Measurements from ENCODE around the gene DLGAP1. TPM values are rescaled to one million over a fixed set of nuclear protein-coding genes. Genes with fewer than 3 reads are reported as not detected.

The DLGAP1 gene
- polyA plus RNA-seq, 4 donors = 0.22 to 0.47 TPM; not detected in 2

DNA sequence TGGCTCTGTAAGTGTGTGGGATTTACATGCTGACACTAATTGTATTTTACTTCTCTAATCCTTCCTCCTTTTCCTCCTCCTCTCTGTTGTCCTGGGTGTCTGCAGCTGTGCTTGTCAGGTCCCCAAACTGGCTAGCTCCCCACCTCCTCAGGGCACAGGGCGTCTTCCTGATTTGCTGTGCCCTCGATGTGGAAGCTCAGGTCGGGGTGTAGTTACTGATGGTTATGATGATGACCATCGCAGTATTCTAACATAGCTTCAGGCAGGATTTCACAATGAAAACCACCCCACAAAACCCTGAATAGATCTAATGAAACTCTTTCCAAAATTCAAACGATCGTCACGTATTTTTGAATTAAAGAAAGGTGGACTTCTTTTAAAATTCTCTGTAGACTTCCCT, 576.7 kb downstream of the DLGAP1 start:
- no peak for FAIRE-seq
- Histone ChIP-seq H3K4me1 (ENCODE audit: control insufficient read depth in 3 of 3, insufficient read depth in 2 of 3, low read depth in 1 of 3, low read length in 2 of 3) (no peaks in the 10 kb centered on the region), H3K9me3 (ENCODE audit: control insufficient read depth in 2 of 2, insufficient read depth in 1 of 2, low read depth in 1 of 2, low read length in 1 of 2) (no peaks in the 10 kb centered on the region), H3K27ac (ENCODE audit: low read depth in 1 of 3, low read length in 2 of 3) (no peak overlapping the region), H3K27me3 (ENCODE audit: control insufficient read depth in 3 of 3, insufficient read depth in 3 of 3, low read length in 3 of 3) (no peaks in the 10 kb centered on the region), H3K4me3 (ENCODE audit: low read depth in 1 of 3, low read length in 3 of 3) (no peak overlapping the region), H3K36me3 (ENCODE audit: control insufficient read depth in 3 of 3, insufficient read depth in 2 of 3, low read depth in 1 of 3, low read length in 3 of 3) (no peaks in the 10 kb centered on the region)
- WGBS, 3 donors = 83 to 89% (median 85%) methylated on average over 7 of the region's 7 CpGs
- DNase-seq = no peak

DNA sequence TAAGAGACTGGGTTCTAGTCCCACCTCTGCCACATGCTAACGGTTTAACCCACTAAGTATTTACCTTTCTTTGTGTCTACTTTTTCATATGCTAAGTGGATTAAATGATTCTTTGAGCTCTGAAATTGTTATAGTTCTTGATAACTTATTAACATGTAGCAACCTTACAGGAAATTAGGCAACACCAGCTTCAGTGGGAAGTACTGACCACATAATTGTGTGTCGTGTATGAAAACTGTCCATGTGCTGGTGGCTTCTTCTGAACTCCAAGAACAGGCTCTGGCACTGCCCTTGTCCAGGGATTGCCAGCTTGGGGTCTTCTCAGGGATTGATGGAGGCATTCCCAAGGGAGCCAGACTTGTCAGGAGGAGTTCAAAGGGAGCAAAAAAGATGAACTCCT, 577.4 kb downstream of the DLGAP1 start:
- no peak for FAIRE-seq
- DNase-seq = peak in 1 of 2 donors; percentile 30
- Histone ChIP-seq H3K27ac (ENCODE audit: low read depth in 1 of 3, low read length in 2 of 3) (no peak overlapping the region), H3K36me3 (ENCODE audit: control insufficient read depth in 3 of 3, insufficient read depth in 2 of 3, low read depth in 1 of 3, low read length in 3 of 3) (no peaks in the 10 kb centered on the region), H3K4me1 (ENCODE audit: control insufficient read depth in 3 of 3, insufficient read depth in 2 of 3, low read depth in 1 of 3, low read length in 2 of 3) (no peaks in the 10 kb centered on the region), H3K27me3 (ENCODE audit: control insufficient read depth in 3 of 3, insufficient read depth in 3 of 3, low read length in 3 of 3) (no peaks in the 10 kb centered on the region), H3K9me3 (ENCODE audit: control insufficient read depth in 2 of 2, insufficient read depth in 1 of 2, low read depth in 1 of 2, low read length in 1 of 2) (no peaks in the 10 kb centered on the region), H3K4me3 (ENCODE audit: low read depth in 1 of 3, low read length in 3 of 3) (no peak overlapping the region)
- 57 to 61% (median 58%) methylated on average over 2 of the region's 2 CpGs for WGBS, 3 donors

DNA sequence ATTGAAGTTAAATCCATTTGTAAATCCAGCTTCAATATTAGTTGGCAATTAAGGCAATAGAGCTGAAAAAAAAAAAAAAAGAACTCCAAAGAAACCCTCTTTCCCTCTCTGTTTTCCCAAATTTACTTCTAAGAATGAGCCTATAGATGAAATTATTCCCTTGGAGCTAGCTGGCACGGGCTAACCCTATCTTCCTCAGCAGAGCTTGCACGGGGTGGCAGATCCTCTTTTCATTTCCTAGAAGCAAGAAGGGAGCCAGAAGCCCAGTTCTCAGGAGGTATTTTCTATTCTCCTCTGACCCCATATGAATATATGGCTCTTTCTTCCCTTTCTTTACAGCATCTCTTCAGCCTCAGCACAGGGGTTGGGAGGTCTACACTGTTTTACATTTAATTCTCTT, 579.1 kb downstream of the DLGAP1 start:
- DNase-seq = no peak
- Histone ChIP-seq H3K36me3 (ENCODE audit: control insufficient read depth in 3 of 3, insufficient read depth in 2 of 3, low read depth in 1 of 3, low read length in 3 of 3) (no peaks in the 10 kb centered on the region), H3K27me3 (ENCODE audit: control insufficient read depth in 3 of 3, insufficient read depth in 3 of 3, low read length in 3 of 3) (no peaks in the 10 kb centered on the region), H3K27ac (ENCODE audit: low read depth in 1 of 3, low read length in 2 of 3) (no peak overlapping the region), H3K9me3 (ENCODE audit: control insufficient read depth in 2 of 2, insufficient read depth in 1 of 2, low read depth in 1 of 2, low read length in 1 of 2) (no peaks in the 10 kb centered on the region), H3K4me3 (ENCODE audit: low read depth in 1 of 3, low read length in 3 of 3) (no peak overlapping the region), H3K4me1 (ENCODE audit: control insufficient read depth in 3 of 3, insufficient read depth in 2 of 3, low read depth in 1 of 3, low read length in 2 of 3) (no peaks in the 10 kb centered on the region)
- no peak for FAIRE-seq
- 44 to 61% (median 45%) methylated on average over 2 of the region's 2 CpGs for WGBS, 3 donors

DNA sequence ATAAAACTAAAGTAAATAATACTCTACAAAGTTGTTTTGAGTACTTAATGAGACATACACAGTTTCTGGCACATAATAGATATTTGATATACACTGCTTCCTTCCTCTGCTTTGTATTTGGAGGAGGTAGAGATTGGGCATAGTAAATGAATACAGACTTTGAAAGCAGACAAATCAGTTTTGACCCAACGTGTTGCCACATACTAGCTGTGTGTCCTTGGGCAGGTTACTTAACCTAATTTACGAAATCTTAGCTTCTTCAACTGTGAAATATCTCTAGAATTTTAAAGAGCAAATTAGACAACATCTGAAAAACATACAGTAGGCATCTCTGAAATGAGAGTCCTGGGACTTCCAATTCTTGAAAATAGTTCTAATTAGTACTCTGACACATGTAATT, 579.7 kb downstream of the DLGAP1 start:
- 65 to 78% (median 68%) methylated on average over 2 of the region's 2 CpGs for WGBS, 3 donors
- no peak for FAIRE-seq
- no peaks in the 10 kb centered on the region for H3K9me3 ChIP-seq (ENCODE audit: control insufficient read depth in 2 of 2, insufficient read depth in 1 of 2, low read depth in 1 of 2, low read length in 1 of 2)
- no peak overlapping the region for H3K27ac ChIP-seq (ENCODE audit: low read depth in 1 of 3, low read length in 2 of 3)
- no peaks in the 10 kb centered on the region for H3K36me3 ChIP-seq (ENCODE audit: control insufficient read depth in 3 of 3, insufficient read depth in 2 of 3, low read depth in 1 of 3, low read length in 3 of 3)
- H3K27me3 ChIP-seq (ENCODE audit: control insufficient read depth in 3 of 3, insufficient read depth in 3 of 3, low read length in 3 of 3) = no peaks in the 10 kb centered on the region
- no peak for DNase-seq
- H3K4me3 ChIP-seq (ENCODE audit: low read depth in 1 of 3, low read length in 3 of 3) = no peak overlapping the region
- H3K4me1 ChIP-seq (ENCODE audit: control insufficient read depth in 3 of 3, insufficient read depth in 2 of 3, low read depth in 1 of 3, low read length in 2 of 3) = no peaks in the 10 kb centered on the region

DNA sequence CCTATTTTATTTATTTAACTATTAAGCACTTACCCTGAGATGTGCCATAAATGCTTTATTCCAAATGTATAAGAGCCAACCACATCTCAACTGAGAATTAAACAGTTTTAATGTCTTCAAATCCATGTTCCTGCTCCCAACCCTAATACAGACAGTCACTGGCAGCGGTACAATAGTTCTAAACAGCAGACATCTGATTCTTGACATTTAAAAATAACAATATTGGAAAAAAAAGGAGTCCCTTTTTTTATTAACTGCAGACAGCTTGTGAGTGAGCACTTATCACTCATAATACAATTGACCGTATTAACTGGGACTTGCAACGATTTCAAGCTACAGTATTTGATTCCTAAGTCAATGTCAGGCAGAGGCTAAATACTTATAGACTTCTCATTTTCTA, 580.5 kb downstream of the DLGAP1 start:
- DNase-seq (no peak), FAIRE-seq (no peak)
- 68 to 73% (median 68%) methylated on average over 3 of the region's 3 CpGs for WGBS, 3 donors
- Histone ChIP-seq H3K4me3 (ENCODE audit: low read depth in 1 of 3, low read length in 3 of 3) (no peak overlapping the region), H3K27ac (ENCODE audit: low read depth in 1 of 3, low read length in 2 of 3) (no peak overlapping the region), H3K36me3 (ENCODE audit: control insufficient read depth in 3 of 3, insufficient read depth in 2 of 3, low read depth in 1 of 3, low read length in 3 of 3) (no peaks in the 10 kb centered on the region), H3K4me1 (ENCODE audit: control insufficient read depth in 3 of 3, insufficient read depth in 2 of 3, low read depth in 1 of 3, low read length in 2 of 3) (no peaks in the 10 kb centered on the region), H3K9me3 (ENCODE audit: control insufficient read depth in 2 of 2, insufficient read depth in 1 of 2, low read depth in 1 of 2, low read length in 1 of 2) (no peaks in the 10 kb centered on the region), H3K27me3 (ENCODE audit: control insufficient read depth in 3 of 3, insufficient read depth in 3 of 3, low read length in 3 of 3) (no peaks in the 10 kb centered on the region)

DNA sequence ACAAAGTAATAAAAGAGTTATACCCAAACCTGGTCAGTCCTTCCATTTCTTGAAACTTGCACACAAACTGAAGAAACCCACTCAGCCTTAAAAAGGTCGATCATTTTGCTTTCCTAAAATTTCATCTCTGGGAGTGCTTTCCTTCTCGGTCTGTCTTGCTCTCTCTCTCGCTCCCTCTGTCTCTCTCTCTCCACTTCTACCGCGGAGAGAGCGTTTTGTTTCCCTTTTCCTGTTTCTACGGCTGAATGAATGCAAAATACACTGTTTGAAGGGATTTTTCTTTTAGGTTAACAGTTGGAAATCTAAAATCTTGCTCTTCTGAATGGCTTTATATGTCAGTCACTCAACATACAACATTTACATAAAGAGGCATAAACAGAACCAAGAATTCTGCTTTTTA, 581.0 kb downstream of the DLGAP1 start:
- Histone ChIP-seq H3K9me3 (ENCODE audit: control insufficient read depth in 2 of 2, insufficient read depth in 1 of 2, low read depth in 1 of 2, low read length in 1 of 2) (no peaks in the 10 kb centered on the region), H3K4me1 (ENCODE audit: control insufficient read depth in 3 of 3, insufficient read depth in 2 of 3, low read depth in 1 of 3, low read length in 2 of 3) (no peaks in the 10 kb centered on the region), H3K27me3 (ENCODE audit: control insufficient read depth in 3 of 3, insufficient read depth in 3 of 3, low read length in 3 of 3) (no peaks in the 10 kb centered on the region), H3K4me3 (ENCODE audit: low read depth in 1 of 3, low read length in 3 of 3) (no peak overlapping the region), H3K36me3 (ENCODE audit: control insufficient read depth in 3 of 3, insufficient read depth in 2 of 3, low read depth in 1 of 3, low read length in 3 of 3) (no peaks in the 10 kb centered on the region), H3K27ac (ENCODE audit: low read depth in 1 of 3, low read length in 2 of 3) (no peak overlapping the region)
- no peak for FAIRE-seq
- WGBS, 3 donors = 39 to 81% (median 64%) methylated on average over 7 of the region's 7 CpGs
- DNase-seq = no peak

DNA sequence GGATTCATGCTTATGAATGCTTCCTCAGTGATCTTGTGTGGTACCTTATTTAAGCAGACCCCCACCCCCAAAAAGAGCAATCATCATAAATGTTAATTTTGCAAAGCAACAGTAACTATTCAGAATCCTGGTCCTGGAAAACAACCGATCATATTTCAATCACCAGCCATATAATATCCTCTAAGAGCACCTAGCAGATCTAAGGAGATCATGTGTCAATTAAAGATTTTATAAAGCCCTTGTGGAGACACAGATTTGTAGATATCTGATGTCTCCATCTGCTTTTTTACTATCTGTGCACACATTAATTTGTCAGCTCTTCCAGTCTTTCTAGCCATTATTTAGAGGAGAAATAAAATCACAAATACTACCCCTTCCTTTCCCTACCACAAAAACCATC, 581.4 kb downstream of the DLGAP1 start:
- H3K4me3 ChIP-seq (ENCODE audit: low read depth in 1 of 3, low read length in 3 of 3) = no peak overlapping the region
- FAIRE-seq = no peak
- no peaks in the 10 kb centered on the region for H3K4me1 ChIP-seq (ENCODE audit: control insufficient read depth in 3 of 3, insufficient read depth in 2 of 3, low read depth in 1 of 3, low read length in 2 of 3)
- H3K36me3 ChIP-seq (ENCODE audit: control insufficient read depth in 3 of 3, insufficient read depth in 2 of 3, low read depth in 1 of 3, low read length in 3 of 3) = no peaks in the 10 kb centered on the region
- H3K9me3 ChIP-seq (ENCODE audit: control insufficient read depth in 2 of 2, insufficient read depth in 1 of 2, low read depth in 1 of 2, low read length in 1 of 2) = no peaks in the 10 kb centered on the region
- H3K27me3 ChIP-seq (ENCODE audit: control insufficient read depth in 3 of 3, insufficient read depth in 3 of 3, low read length in 3 of 3) = no peaks in the 10 kb centered on the region
- no peak overlapping the region for H3K27ac ChIP-seq (ENCODE audit: low read depth in 1 of 3, low read length in 2 of 3)
- no peak for DNase-seq
- 81 to 85% (median 84%) methylated on average over 1 of the region's 1 CpG for WGBS, 3 donors

DNA sequence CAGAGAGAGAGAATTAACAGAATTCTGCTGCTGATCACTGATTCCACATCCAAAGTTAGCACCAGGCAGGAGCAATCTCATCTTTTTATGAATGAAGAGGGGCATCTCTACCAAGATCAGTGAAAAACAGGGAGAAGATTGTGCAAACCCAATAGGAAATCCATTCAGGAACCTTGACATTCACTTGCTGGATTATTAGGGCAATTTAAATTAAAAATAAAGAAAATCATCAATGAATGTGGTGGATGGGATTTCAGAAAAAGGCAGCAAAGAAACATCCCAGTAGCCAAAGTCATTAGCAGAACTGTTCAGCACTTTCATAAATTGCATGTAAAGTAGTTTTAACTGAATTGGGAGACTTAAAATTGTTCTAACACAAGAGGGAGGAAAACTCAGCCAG, 581.9 kb downstream of the DLGAP1 start:
- no peak overlapping the region for H3K27ac ChIP-seq (ENCODE audit: low read depth in 1 of 3, low read length in 2 of 3)
- FAIRE-seq (no peak), DNase-seq (no peak)
- H3K4me1 ChIP-seq (ENCODE audit: control insufficient read depth in 3 of 3, insufficient read depth in 2 of 3, low read depth in 1 of 3, low read length in 2 of 3) = no peaks in the 10 kb centered on the region
- no peaks in the 10 kb centered on the region for H3K36me3 ChIP-seq (ENCODE audit: control insufficient read depth in 3 of 3, insufficient read depth in 2 of 3, low read depth in 1 of 3, low read length in 3 of 3)
- no peaks in the 10 kb centered on the region for H3K27me3 ChIP-seq (ENCODE audit: control insufficient read depth in 3 of 3, insufficient read depth in 3 of 3, low read length in 3 of 3)
- H3K9me3 ChIP-seq (ENCODE audit: control insufficient read depth in 2 of 2, insufficient read depth in 1 of 2, low read depth in 1 of 2, low read length in 1 of 2) = no peaks in the 10 kb centered on the region
- no peak overlapping the region for H3K4me3 ChIP-seq (ENCODE audit: low read depth in 1 of 3, low read length in 3 of 3)

DNA sequence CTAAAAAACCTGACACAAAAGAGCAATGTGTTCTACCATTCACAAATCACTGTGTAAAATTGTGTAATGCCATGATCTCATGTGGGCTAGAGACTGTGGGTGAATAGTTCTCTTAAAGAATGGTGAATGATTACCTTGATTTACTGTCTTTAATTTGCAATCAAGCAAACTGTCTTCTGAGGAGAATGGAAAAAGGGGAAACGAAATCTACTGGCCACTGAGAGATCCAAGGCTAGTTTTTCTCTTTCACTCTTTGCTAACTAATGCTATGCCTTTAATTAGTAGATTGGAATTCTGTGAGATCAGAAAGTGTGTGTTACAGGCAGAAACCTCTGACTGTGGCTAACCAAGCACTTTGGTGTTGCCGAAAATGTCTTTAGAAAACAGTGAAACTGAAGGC, 582.5 kb downstream of the DLGAP1 start:
- no peak for FAIRE-seq
- peak in 1 of 2 donors; percentile 56 for DNase-seq
- H3K27ac ChIP-seq (ENCODE audit: low read depth in 1 of 3, low read length in 2 of 3) = no peak overlapping the region

More for the DNA sequence above, 582.5 kb downstream of the DLGAP1 start:
- no peaks in the 10 kb centered on the region for H3K27me3 ChIP-seq (ENCODE audit: control insufficient read depth in 3 of 3, insufficient read depth in 3 of 3, low read length in 3 of 3)
- H3K4me3 ChIP-seq (ENCODE audit: low read depth in 1 of 3, low read length in 3 of 3) = no peak overlapping the region
- H3K9me3 ChIP-seq (ENCODE audit: control insufficient read depth in 2 of 2, insufficient read depth in 1 of 2, low read depth in 1 of 2, low read length in 1 of 2) = no peaks in the 10 kb centered on the region
- 54 to 69% (median 55%) methylated on average over 2 of the region's 2 CpGs for WGBS, 3 donors
- H3K4me1 ChIP-seq (ENCODE audit: control insufficient read depth in 3 of 3, insufficient read depth in 2 of 3, low read depth in 1 of 3, low read length in 2 of 3) = no peaks in the 10 kb centered on the region
- no peaks in the 10 kb centered on the region for H3K36me3 ChIP-seq (ENCODE audit: control insufficient read depth in 3 of 3, insufficient read depth in 2 of 3, low read depth in 1 of 3, low read length in 3 of 3)
